ENCODE measurements around the gene ARL11. TPM values are rescaled to one million over a fixed set of nuclear protein-coding genes. Genes with fewer than 3 reads are reported as not detected.

Gene ARL11
- total RNA-seq, 1 experiment from 2014 or later: not detected

GRCh38 chr13:49633710-49634109 is 5.4 kb downstream of the ARL11 start:
- H3K27me3 ChIP-seq: no peaks in the 10 kb centered on the region
- no peaks in the 10 kb centered on the region for H3K36me3 ChIP-seq
- DNase-seq: no peak
- no peaks in the 10 kb centered on the region for H3K9me3 ChIP-seq
- no peak overlapping the region for H3K4me3 ChIP-seq

- H3K27me3 ChIP-seq: no peaks in the 10 kb centered on the region
- no peak for DNase-seq
- no peaks in the 10 kb centered on the region for H3K9me3 ChIP-seq
- H3K4me3 ChIP-seq: no peak overlapping the region
- no peaks in the 10 kb centered on the region for H3K36me3 ChIP-seq
Measured at GRCh38 chr13:49635599-49636433, 7.5 kb downstream of the ARL11 start.

- no peak overlapping the region for H3K4me3 ChIP-seq
- DNase-seq: no peak
- H3K27me3 ChIP-seq: no peaks in the 10 kb centered on the region
- no peaks in the 10 kb centered on the region for H3K36me3 ChIP-seq
- no peaks in the 10 kb centered on the region for H3K9me3 ChIP-seq
Measured at GRCh38 chr13:49636705-49637104, 8.4 kb downstream of the ARL11 start.

- Histone ChIP-seq H3K36me3 (no peaks in the 10 kb centered on the region), H3K9me3 (no peaks in the 10 kb centered on the region), H3K27me3 (no peaks in the 10 kb centered on the region), H3K4me3 (no peak overlapping the region)
- DNase-seq: no peak
Measured at GRCh38 chr13:49638030-49638743, 9.9 kb downstream of the ARL11 start.

GRCh38 chr13:49638744-49639072 is 10.4 kb downstream of the ARL11 start:
- Histone ChIP-seq H3K9me3 (no peaks in the 10 kb centered on the region), H3K27me3 (no peaks in the 10 kb centered on the region), H3K36me3 (no peaks in the 10 kb centered on the region), H3K4me3 (no peak overlapping the region)
- DNase-seq: no peak

- no peaks in the 10 kb centered on the region for H3K36me3 ChIP-seq
- no peak overlapping the region for H3K4me3 ChIP-seq
- DNase-seq: peak; percentile 43
- H3K9me3 ChIP-seq: no peaks in the 10 kb centered on the region
- no peaks in the 10 kb centered on the region for H3K27me3 ChIP-seq
Measured at GRCh38 chr13:49641801-49642291, 13.5 kb downstream of the ARL11 start.

GRCh38 chr13:49643035-49643646 is 14.8 kb downstream of the ARL11 start:
- no peaks in the 10 kb centered on the region for H3K27me3 ChIP-seq
- no peak overlapping the region for H3K4me3 ChIP-seq
- no peaks in the 10 kb centered on the region for H3K36me3 ChIP-seq
- no peak for DNase-seq
- H3K9me3 ChIP-seq: no peaks in the 10 kb centered on the region

GRCh38 chr13:49645451-49645850 is 17.1 kb downstream of the ARL11 start:
- H3K27me3 ChIP-seq: no peaks in the 10 kb centered on the region
- H3K9me3 ChIP-seq: no peaks in the 10 kb centered on the region
- no peak for DNase-seq
- H3K4me3 ChIP-seq: no peak overlapping the region
- no peaks in the 10 kb centered on the region for H3K36me3 ChIP-seq

- H3K27me3 ChIP-seq: no peaks in the 10 kb centered on the region
- no peak overlapping the region for H3K4me3 ChIP-seq
- no peak for DNase-seq
- no peaks in the 10 kb centered on the region for H3K9me3 ChIP-seq
- H3K36me3 ChIP-seq: no peaks in the 10 kb centered on the region
Measured at GRCh38 chr13:49646688-49647087, 18.4 kb downstream of the ARL11 start.

GRCh38 chr13:49649244-49649962 is 21.1 kb downstream of the ARL11 start:
- DNase-seq: no peak
- no peaks in the 10 kb centered on the region for H3K27me3 ChIP-seq
- no peak overlapping the region for H3K4me3 ChIP-seq
- no peaks in the 10 kb centered on the region; the same call in none of the 2 replicates for H3K36me3 ChIP-seq
- no peaks in the 10 kb centered on the region for H3K9me3 ChIP-seq

- H3K4me3 ChIP-seq: no peak overlapping the region
- DNase-seq: peak; percentile 74
- H3K9me3 ChIP-seq: no peaks in the 10 kb centered on the region
- H3K36me3 ChIP-seq: no peaks in the 10 kb centered on the region; the same call in none of the 2 replicates
- H3K27me3 ChIP-seq: no peaks in the 10 kb centered on the region
Measured at GRCh38 chr13:49649963-49650312, 21.6 kb downstream of the ARL11 start.

- Histone ChIP-seq H3K9me3 (no peaks in the 10 kb centered on the region), H3K4me3 (no peak overlapping the region), H3K27me3 (no peaks in the 10 kb centered on the region), H3K36me3 (peaks cover 4% of the 10 kb centered on the region)
- no peak for DNase-seq
Measured at GRCh38 chr13:49651570-49652354, 23.5 kb downstream of the ARL11 start.

- H3K4me3 ChIP-seq: no peak overlapping the region
- peaks cover 4% of the 10 kb centered on the region for H3K36me3 ChIP-seq
- H3K9me3 ChIP-seq: no peaks in the 10 kb centered on the region
- DNase-seq: peak; percentile 24
- no peaks in the 10 kb centered on the region for H3K27me3 ChIP-seq
Measured at GRCh38 chr13:49652355-49653305, 24.3 kb downstream of the ARL11 start.

- H3K27me3 ChIP-seq: no peaks in the 10 kb centered on the region
- H3K36me3 ChIP-seq: peaks cover 9% of the 10 kb centered on the region
- no peak overlapping the region for H3K4me3 ChIP-seq
- no peak for DNase-seq
- H3K9me3 ChIP-seq: no peaks in the 10 kb centered on the region
Measured at GRCh38 chr13:49653478-49653877, 25.2 kb downstream of the ARL11 start.

GRCh38 chr13:49654011-49654410 is 25.7 kb downstream of the ARL11 start:
- Histone ChIP-seq H3K4me3 (no peak overlapping the region), H3K27me3 (no peaks in the 10 kb centered on the region), H3K36me3 (peaks cover 9% of the 10 kb centered on the region), H3K9me3 (no peaks in the 10 kb centered on the region)
- DNase-seq: no peak

Data from MG63 (cell line).